Renal pelvis (tissue), 4 donors: ENCODE results near the gene CAMK1D. TPM values are rescaled to one million over a fixed set of nuclear protein-coding genes. Genes with fewer than 3 reads are reported as not detected.
"Not testable (repeated sequence)": the region's sequence is repeated elsewhere in the genome, so short reads cannot be mapped to it uniquely, and the experiment has no call there.

ENCODE experiments used
- DNase-seq: peaks from one replicate; pipeline ENCODE4 v3.0.0-alpha.2; 2013
- polyA plus RNA-seq, 3 donors: library from polyadenylated mRNA; unstranded; fragments of 120-200 nt; gene quantifications; one replicate each; pipeline ENCODE4 v1.2.1, GENCODE V29; 2013; ENCODE audit not compliant: insufficient read length in 3 of 3

CAMK1D gene
- polyA plus RNA-seq, 3 donors = 9.2 to 11.8 (median 10.6) TPM

DNA sequence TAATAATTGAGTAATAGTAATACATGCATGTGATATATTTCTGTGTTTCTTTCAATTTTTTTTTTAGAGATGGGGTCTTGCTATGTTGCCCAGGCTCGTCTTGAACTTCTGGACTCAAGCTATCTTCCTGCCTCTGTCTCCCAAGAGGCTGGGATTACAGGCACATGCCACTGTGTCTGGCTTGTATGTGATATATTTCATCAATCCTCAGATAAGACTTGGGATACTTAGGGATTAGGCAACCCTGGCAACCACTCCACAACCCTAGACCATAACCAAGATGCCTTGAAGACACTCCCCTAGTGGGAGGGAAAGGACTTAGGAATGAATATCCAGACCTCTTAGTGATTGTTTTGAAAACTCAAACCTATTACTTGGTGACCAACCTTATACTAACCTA lies 497.4 kb downstream of the CAMK1D start:
- DNase-seq = no peak

DNA sequence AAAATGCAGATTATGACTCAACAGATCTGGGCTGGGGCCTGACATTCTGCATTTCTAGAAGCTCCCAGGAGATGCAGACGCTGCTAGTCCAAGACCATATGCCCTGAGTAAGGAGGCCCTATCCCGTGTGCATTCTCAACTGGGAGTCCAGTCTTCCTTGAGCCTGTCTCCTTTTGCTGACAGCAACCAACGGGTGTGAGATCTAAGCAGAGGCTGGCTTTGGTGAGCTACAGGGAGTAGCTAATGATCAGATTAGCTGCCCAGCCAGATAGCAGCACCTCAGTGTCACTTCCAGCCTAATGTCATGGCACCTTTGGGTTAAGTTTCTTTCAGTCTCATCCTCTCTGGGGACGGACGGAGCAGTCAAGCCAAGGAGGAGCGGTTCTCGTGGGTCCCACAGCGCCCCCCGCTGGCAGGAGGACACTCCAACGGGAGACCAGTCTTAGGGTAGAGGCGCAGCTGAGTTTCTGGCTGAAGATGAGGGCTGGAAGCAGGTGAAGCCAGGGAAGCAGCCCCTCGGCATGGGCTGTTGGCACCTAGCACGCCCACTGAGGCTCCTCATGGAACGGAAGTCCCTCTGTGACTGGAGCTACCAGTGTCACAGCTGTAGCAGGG lies 498.1 kb downstream of the CAMK1D start:
- no peak for DNase-seq

GRCh38 chr10:12848439-12849173 lies 499.3 kb downstream of the CAMK1D start:
- no peak for DNase-seq

- no peak for DNase-seq
These were observed 500.2 kb downstream of the CAMK1D start for GRCh38 chr10:12849319-12850181.

GRCh38 chr10:12852687-12853086 lies 503.3 kb downstream of the CAMK1D start:
- no peak for DNase-seq

DNA sequence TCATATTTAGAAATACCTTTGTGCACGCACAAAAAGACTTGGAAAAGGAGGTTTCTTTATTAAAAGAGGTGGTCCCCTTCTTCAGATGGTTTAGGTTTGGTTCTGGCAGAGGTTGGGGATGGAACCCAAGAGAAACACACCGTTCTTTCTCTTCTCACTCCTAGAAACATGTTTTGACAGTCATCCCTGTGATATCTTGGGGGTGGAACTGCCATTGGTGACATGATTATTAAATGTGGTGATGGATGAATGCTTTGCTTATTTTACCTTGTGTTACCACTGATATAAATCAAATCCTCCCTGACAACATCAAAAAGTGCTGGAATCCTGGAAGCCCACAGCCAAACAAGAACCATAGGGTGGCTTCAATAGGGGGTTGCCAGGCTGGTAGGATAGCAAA lies 505.6 kb downstream of the CAMK1D start:
- DNase-seq = no peak

DNA sequence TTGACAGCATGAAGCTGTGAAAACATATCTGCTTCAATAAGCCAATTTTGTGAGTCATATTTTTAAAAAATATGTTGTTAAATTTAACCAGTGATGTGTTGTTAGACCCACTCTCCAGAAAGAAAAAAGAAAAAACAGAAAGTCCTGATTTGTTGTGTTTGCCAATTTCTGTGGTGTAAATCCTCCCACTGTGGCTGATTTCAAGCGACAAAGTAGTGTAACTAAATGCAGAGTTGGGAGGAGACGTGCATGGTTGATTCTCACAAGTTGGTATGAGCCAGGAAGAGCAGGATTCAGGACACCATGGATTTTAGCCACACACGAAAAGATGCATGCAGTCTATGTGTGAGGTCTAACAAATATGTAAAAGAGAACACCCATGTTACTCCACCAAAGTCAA lies 513.1 kb downstream of the CAMK1D start:
- no peak for DNase-seq

DNA sequence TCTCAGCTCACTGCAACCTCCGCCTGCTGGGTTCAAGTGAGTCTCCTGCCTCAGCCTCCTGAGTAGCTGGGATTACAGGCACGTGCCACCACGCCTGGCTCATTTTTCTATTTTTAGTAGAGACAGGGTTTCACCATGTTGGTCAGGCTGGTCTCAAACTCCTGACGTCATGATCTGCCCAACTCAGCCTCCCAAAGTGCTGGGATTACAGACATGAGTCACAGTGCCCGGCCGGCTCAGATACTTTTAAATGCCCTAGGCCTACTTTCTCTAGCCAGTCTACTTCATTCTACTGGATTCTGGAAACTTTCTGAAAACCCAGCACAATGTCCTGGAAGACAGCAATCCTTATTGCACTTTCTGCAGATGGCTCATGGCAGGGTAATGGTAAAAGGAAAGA lies 516.2 kb downstream of the CAMK1D start:
- not testable (repeated sequence) for DNase-seq

GRCh38 chr10:12868229-12868628 lies 518.9 kb downstream of the CAMK1D start:
- DNase-seq = no peak

DNA sequence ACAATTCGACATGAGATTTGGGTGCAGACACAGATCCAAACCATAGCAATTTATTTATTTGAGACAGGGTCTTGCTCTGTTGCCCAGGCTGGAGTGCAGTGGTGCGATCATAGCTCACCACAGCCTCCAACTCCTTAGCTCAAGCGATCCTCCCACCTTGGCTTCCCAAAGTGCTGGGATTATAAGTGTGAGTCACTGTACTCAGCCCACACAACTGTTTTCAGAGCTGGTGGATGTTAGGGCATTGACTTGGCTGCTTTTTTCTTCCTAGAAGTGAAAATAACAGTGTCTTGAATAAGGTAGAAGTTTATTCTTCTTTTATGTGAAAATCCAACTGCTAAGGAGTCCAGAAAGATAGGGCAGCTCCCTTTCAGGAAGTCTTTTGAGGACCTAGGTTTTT lies 520.1 kb downstream of the CAMK1D start:
- no peak for DNase-seq

GRCh38 chr10:12872577-12872976 lies 523.2 kb downstream of the CAMK1D start:
- DNase-seq = peak; percentile 37

GRCh38 chr10:12873172-12873571 lies 523.8 kb downstream of the CAMK1D start:
- DNase-seq = peak; percentile 15

- no peak for DNase-seq
These were observed 525.2 kb downstream of the CAMK1D start for GRCh38 chr10:12874501-12874900.

GRCh38 chr10:12875100-12875499 lies 525.8 kb downstream of the CAMK1D start:
- DNase-seq = no peak

- no peak for DNase-seq
These were observed 526.9 kb downstream of the CAMK1D start for GRCh38 chr10:12876266-12876665.

- no peak for DNase-seq
These were observed 527.8 kb downstream of the CAMK1D start for GRCh38 chr10:12877150-12877549.

DNA sequence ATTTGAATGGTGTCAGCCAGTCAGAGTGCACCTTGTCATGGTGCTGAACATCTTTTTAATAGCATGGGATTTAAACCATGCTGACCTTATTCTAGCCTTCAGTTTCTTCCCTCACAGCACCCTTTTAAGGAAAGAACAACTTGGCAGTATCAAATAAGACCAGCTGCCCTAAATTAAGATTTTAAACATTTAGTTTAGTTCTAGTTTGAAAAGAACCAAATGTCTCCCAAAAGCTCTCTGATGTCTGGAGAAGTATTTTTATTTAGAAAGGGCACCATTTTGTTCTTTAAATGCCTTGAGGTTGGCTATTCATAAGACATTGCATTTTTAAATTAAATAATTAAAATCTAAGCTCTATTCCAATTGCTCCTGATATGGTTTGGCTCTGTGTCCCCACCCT lies 531.1 kb downstream of the CAMK1D start:
- no peak for DNase-seq

GRCh38 chr10:12884851-12885250 lies 535.5 kb downstream of the CAMK1D start:
- no peak for DNase-seq
